ENCODE measurements around the gene SPART.

SPART gene

DNA sequence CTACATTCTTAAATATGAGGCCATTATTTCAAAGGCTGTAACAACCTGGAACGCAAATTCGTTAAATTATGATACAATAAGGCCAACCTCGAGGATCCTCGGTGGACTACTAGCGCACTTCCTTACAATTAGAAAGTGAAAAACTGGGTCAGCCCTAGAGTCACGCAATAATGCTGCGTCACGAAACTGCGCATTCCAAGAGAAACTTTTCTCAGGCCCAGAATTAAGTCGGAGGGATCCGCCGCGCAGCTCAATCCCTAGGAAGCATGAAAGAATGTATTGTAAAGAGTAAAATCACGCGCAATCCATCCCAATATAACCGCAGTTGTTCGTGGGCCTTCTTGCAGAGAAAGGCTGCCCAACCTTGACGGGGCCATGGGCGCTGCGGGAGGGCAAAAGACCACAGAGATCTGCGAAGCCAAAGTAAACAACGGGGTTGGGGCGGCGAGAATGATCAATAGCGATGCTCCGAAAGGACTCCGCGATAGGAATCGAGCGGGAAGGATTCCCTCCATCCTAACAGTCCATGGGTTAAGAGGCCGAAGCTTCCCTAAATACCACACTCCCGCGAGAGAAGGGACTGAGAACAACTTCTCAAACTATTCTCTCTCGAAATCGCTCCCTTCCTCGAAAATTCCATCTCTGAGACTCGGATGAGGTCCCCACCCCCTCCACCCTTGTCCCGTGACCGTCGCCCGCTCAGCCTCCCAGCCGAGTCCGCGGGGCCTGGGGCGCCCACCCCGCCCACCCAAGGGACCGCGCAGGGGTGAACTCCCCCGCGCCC is 564 bp downstream of the SPART start:
- no peaks in the 10 kb centered on the region for H3K79me2 ChIP-seq (ENCODE audit: insufficient read depth, low read length)
- H2AFZ ChIP-seq (ENCODE audit: low read depth, low read length, severe bottlenecking): no peak overlapping the region
- H3K9me2 ChIP-seq (replicated peaks; ENCODE audit: insufficient read depth, low read length): no peaks in the 10 kb centered on the region
- no peak overlapping the region for H3K27ac ChIP-seq (ENCODE audit: low read depth, low read length)
- TF ChIP-seq, protein P1, sequence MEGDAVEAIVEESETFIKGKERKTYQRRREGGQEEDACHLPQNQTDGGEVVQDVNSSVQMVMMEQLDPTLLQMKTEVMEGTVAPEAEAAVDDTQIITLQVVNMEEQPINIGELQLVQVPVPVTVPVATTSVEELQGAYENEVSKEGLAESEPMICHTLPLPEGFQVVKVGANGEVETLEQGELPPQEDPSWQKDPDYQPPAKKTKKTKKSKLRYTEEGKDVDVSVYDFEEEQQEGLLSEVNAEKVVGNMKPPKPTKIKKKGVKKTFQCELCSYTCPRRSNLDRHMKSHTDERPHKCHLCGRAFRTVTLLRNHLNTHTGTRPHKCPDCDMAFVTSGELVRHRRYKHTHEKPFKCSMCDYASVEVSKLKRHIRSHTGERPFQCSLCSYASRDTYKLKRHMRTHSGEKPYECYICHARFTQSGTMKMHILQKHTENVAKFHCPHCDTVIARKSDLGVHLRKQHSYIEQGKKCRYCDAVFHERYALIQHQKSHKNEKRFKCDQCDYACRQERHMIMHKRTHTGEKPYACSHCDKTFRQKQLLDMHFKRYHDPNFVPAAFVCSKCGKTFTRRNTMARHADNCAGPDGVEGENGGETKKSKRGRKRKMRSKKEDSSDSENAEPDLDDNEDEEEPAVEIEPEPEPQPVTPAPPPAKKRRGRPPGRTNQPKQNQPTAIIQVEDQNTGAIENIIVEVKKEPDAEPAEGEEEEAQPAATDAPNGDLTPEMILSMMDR (IDR thresholded peaks at IDR 0.05; ENCODE audit: insufficient read depth, low read length, poor library complexity, severe bottlenecking): no peak
- no peak for TF ChIP-seq EZH2phosphoT487 (conservative IDR thresholded peaks at IDR 0.05; ENCODE audit: low read length)
- H3K36me3 ChIP-seq (ENCODE audit: low read length): no peaks in the 10 kb centered on the region
- no peaks in the 10 kb centered on the region for H3K9me3 ChIP-seq (ENCODE audit: insufficient read depth, low read length)
- H3F3A ChIP-seq (ENCODE audit: insufficient read depth): no peaks in the 10 kb centered on the region
- no peak overlapping the region for H3K9ac ChIP-seq (ENCODE audit: low read length)
- no peaks in the 10 kb centered on the region for H3K27me3 ChIP-seq (ENCODE audit: low read length)
- H3K4me3 ChIP-seq (ENCODE audit: insufficient read depth, low read length, poor library complexity, severe bottlenecking): no peak overlapping the region
- no peaks in the 10 kb centered on the region for H4K20me1 ChIP-seq (ENCODE audit: low read depth, low read length)
- H3K4me2 ChIP-seq (ENCODE audit: low read depth, low read length, poor library complexity, severe bottlenecking): no peak overlapping the region

DNA sequence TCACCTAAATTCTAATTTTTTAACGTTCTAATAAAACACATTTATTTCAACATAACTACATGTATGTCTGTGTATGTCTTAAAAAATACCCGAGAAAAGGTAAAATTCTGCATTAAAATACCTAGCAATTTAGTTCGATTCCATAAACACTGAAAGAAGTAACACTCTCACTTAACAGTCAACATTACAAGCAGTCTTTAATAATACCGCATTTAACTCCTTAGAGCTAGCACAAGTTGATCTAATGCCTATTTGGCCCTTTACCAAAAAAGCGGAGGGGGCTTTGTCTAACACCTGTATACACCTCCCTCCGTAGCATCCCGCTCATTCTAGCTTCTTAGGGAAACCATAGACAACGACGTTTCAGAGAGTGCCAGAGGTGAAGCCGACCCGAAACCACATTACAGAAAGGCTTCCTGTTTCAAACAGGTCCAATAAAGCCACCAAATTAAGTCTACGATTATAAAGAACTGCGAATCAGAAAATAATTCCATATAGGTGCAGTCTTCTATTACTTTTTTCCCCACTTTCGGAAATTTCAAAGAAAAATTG is 1.2 kb downstream of the SPART start:
- Histone ChIP-seq H3K36me3 (ENCODE audit: low read length) (no peaks in the 10 kb centered on the region), H3K27me3 (ENCODE audit: low read length) (no peaks in the 10 kb centered on the region), H3K4me2 (ENCODE audit: low read depth, low read length, poor library complexity, severe bottlenecking) (no peak overlapping the region), H3K79me2 (ENCODE audit: insufficient read depth, low read length) (no peaks in the 10 kb centered on the region), H3F3A (ENCODE audit: insufficient read depth) (no peaks in the 10 kb centered on the region), H3K27ac (ENCODE audit: low read depth, low read length) (no peak overlapping the region), H3K4me3 (ENCODE audit: insufficient read depth, low read length, poor library complexity, severe bottlenecking) (no peak overlapping the region), H3K9ac (ENCODE audit: low read length) (no peak overlapping the region), H3K9me3 (ENCODE audit: insufficient read depth, low read length) (no peaks in the 10 kb centered on the region), H2AFZ (ENCODE audit: low read depth, low read length, severe bottlenecking) (no peak overlapping the region), H4K20me1 (ENCODE audit: low read depth, low read length) (no peaks in the 10 kb centered on the region), H3K9me2 (replicated peaks; ENCODE audit: insufficient read depth, low read length) (no peaks in the 10 kb centered on the region)
- no peak for TF ChIP-seq EZH2phosphoT487 (conservative IDR thresholded peaks at IDR 0.05; ENCODE audit: low read length)
- TF ChIP-seq, protein P1 (IDR thresholded peaks at IDR 0.05; ENCODE audit: insufficient read depth, low read length, poor library complexity, severe bottlenecking): no peak

DNA sequence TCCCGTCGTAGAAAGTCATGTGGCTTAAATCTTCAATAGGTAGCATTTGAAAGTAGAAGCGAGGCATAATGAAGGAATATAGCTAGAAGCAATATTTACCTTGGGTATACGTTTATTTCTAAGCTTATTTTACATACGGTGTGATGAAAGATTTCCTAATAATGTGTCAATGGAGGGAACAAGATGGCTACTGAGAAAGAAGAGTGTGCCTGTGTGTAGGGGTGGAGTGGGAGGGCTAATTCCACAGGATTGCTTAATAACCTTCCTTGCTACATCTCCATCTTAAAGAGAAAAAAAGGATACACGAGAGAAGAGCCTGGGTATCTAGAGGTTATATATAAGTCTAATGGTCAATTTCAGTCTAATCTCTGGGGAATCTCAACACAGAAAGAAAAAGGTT is 2.0 kb downstream of the SPART start:
- Histone ChIP-seq H3K9ac (ENCODE audit: low read length) (no peak overlapping the region), H3K36me3 (ENCODE audit: low read length) (no peaks in the 10 kb centered on the region), H3K27ac (ENCODE audit: low read depth, low read length) (no peak overlapping the region), H3K79me2 (ENCODE audit: insufficient read depth, low read length) (no peaks in the 10 kb centered on the region), H4K20me1 (ENCODE audit: low read depth, low read length) (no peaks in the 10 kb centered on the region), H3F3A (ENCODE audit: insufficient read depth) (no peaks in the 10 kb centered on the region), H3K9me3 (ENCODE audit: insufficient read depth, low read length) (no peaks in the 10 kb centered on the region), H3K4me2 (ENCODE audit: low read depth, low read length, poor library complexity, severe bottlenecking) (no peak overlapping the region), H2AFZ (ENCODE audit: low read depth, low read length, severe bottlenecking) (no peak overlapping the region), H3K9me2 (replicated peaks; ENCODE audit: insufficient read depth, low read length) (no peaks in the 10 kb centered on the region), H3K4me3 (ENCODE audit: insufficient read depth, low read length, poor library complexity, severe bottlenecking) (no peak overlapping the region), H3K27me3 (ENCODE audit: low read length) (no peaks in the 10 kb centered on the region)
- TF ChIP-seq, protein P1 (IDR thresholded peaks at IDR 0.05; ENCODE audit: insufficient read depth, low read length, poor library complexity, severe bottlenecking): no peak
- no peak for TF ChIP-seq EZH2phosphoT487 (conservative IDR thresholded peaks at IDR 0.05; ENCODE audit: low read length)

Data from SU-DHL-6 (cell line).